D721Med (cell line): ENCODE data around the gene HIVEP3.

ENCODE experiments used
- DNase-seq: peaks from one replicate; pipeline ENCODE4 v3.0.0; 2011; ENCODE audit warnings: low spot score; ENCODE audit not compliant: insufficient read length
- FAIRE-seq: peaks from 2 replicates; lab custom pipeline; 2011; peaks lifted over from hg19 to GRCh38; lab: Jason Lieb, UNC
- TF ChIP-seq, protein P1 (sequence below): IDR thresholded peaks from 2 replicates; pipeline ENCODE4 v1.5.1; 2012; ENCODE audit warnings: mild to moderate bottlenecking, control low read depth; ENCODE audit not compliant: insufficient read depth; ENCODE audit errors: missing control alignments

HIVEP3 gene

GRCh38 chr1:41533016-41533730 is 385.5 kb downstream of the HIVEP3 start:
- DNase-seq (no peak), FAIRE-seq (no peak)
- TF ChIP-seq, protein P1, sequence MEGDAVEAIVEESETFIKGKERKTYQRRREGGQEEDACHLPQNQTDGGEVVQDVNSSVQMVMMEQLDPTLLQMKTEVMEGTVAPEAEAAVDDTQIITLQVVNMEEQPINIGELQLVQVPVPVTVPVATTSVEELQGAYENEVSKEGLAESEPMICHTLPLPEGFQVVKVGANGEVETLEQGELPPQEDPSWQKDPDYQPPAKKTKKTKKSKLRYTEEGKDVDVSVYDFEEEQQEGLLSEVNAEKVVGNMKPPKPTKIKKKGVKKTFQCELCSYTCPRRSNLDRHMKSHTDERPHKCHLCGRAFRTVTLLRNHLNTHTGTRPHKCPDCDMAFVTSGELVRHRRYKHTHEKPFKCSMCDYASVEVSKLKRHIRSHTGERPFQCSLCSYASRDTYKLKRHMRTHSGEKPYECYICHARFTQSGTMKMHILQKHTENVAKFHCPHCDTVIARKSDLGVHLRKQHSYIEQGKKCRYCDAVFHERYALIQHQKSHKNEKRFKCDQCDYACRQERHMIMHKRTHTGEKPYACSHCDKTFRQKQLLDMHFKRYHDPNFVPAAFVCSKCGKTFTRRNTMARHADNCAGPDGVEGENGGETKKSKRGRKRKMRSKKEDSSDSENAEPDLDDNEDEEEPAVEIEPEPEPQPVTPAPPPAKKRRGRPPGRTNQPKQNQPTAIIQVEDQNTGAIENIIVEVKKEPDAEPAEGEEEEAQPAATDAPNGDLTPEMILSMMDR: no peak

- no peak for FAIRE-seq
- TF ChIP-seq, protein P1: no peak
- no peak for DNase-seq
Observed at GRCh38 chr1:41532206-41532975, 386.3 kb downstream of the HIVEP3 start.

- TF ChIP-seq, protein P1: no peak
- FAIRE-seq (no peak), DNase-seq (no peak)
Observed at GRCh38 chr1:41530411-41530810, 388.3 kb downstream of the HIVEP3 start.

DNA sequence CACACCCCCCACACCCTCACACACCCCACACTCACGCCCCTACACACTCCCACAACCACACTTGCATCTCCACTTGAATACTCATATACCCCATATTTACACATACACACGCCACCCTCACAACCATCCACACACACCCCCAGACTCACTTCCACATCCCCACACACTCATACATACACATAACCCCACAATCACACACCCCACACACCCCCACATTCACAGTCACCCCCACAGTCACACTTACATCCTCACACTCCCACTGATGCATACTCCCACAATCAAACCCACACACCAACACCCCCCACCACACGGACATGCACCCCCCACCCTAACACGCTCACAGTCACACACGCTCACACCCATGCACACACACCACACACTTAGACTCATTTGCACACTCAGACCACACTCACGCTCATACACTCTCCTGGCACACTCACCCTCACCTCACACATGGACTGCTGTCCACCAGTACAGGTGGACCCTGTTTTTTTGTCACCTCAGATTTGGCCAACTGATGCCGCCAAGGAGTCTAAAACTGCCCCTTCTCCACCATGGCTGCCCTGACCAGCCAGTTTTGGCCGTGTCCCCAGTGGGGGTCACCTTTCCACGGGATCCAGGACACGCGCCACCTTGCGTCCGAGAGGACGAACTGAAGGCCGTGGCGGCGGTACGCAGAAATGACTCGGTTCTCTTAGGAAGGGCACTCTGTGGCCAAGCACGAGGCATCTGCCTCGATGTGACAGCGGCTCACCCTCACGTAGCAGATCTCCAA is 388.9 kb downstream of the HIVEP3 start:
- no peak for DNase-seq
- TF ChIP-seq, protein P1: no peak
- FAIRE-seq: no peak

- TF ChIP-seq, protein P1: no peak
- FAIRE-seq: no peak
- DNase-seq: no peak
Observed at GRCh38 chr1:41528726-41529605, 389.8 kb downstream of the HIVEP3 start.

GRCh38 chr1:41528106-41528505 is 390.6 kb downstream of the HIVEP3 start:
- TF ChIP-seq, protein P1: no peak
- DNase-seq: no peak
- FAIRE-seq: no peak
